ENCODE data around the gene RUFY1.

Gene RUFY1

GRCh38 chr5:179601871-179602625 is 51.7 kb downstream of the RUFY1 start:
- H3K27me3 ChIP-seq (ENCODE audit: insufficient read depth, low read length): no peaks in the 10 kb centered on the region
- peaks cover 69% of the 10 kb centered on the region for H3K36me3 ChIP-seq (ENCODE audit: insufficient read depth, low read length)

GRCh38 chr5:179603308-179603707 is 53.0 kb downstream of the RUFY1 start:
- H3K4me1 ChIP-seq (ENCODE audit: insufficient read depth, low read length, severe bottlenecking): no peaks in the 10 kb centered on the region
- TF ChIP-seq EZH2 (IDR thresholded peaks at IDR 0.05; ENCODE audit: borderline replicate concordance, low read length): no peak
- no peak for TF ChIP-seq CTCF (IDR thresholded peaks at IDR 0.05; ENCODE audit: low read length)
- peaks cover 70% of the 10 kb centered on the region for H3K36me3 ChIP-seq (ENCODE audit: insufficient read depth, low read length)
- H3K79me2 ChIP-seq (ENCODE audit: insufficient read depth, low read length): no peaks in the 10 kb centered on the region
- no peaks in the 10 kb centered on the region for H3K27me3 ChIP-seq (ENCODE audit: insufficient read depth, low read length)
- no peaks in the 10 kb centered on the region for H3F3A ChIP-seq (ENCODE audit: insufficient read depth, low read length)
- no peak overlapping the region for H2AFZ ChIP-seq (ENCODE audit: low read length)
- no peaks in the 10 kb centered on the region for H3K9me2 ChIP-seq (ENCODE audit: low read depth, low read length)
- no peak overlapping the region for H3K27ac ChIP-seq (ENCODE audit: low read depth, low read length, poor library complexity, severe bottlenecking)
- H3K4me2 ChIP-seq (ENCODE audit: low read length): no peak overlapping the region
- H3K9me3 ChIP-seq (ENCODE audit: low read length): no peaks in the 10 kb centered on the region
- no peak overlapping the region for H3K4me3 ChIP-seq (ENCODE audit: low read depth, low read length, poor library complexity, severe bottlenecking)
- no peak overlapping the region for H3K9ac ChIP-seq (ENCODE audit: low read length)
- H4K20me1 ChIP-seq (ENCODE audit: insufficient read depth, low read length): no peaks in the 10 kb centered on the region

More at GRCh38 chr5:179601871-179602625, 51.7 kb downstream of the RUFY1 start:
- no peak overlapping the region for H3K9ac ChIP-seq (ENCODE audit: low read length)
- H3F3A ChIP-seq (ENCODE audit: insufficient read depth, low read length): no peaks in the 10 kb centered on the region
- H3K9me3 ChIP-seq (ENCODE audit: low read length): no peaks in the 10 kb centered on the region
- H3K4me3 ChIP-seq (ENCODE audit: low read depth, low read length, poor library complexity, severe bottlenecking): no peak overlapping the region
- H3K9me2 ChIP-seq (ENCODE audit: low read depth, low read length): no peaks in the 10 kb centered on the region
- H3K4me2 ChIP-seq (ENCODE audit: low read length): no peak overlapping the region
- no peak overlapping the region for H3K27ac ChIP-seq (ENCODE audit: low read depth, low read length, poor library complexity, severe bottlenecking)
- no peaks in the 10 kb centered on the region for H4K20me1 ChIP-seq (ENCODE audit: insufficient read depth, low read length)
- TF ChIP-seq CTCF (IDR thresholded peaks at IDR 0.05; ENCODE audit: low read length) (no peak), EZH2 (IDR thresholded peaks at IDR 0.05; ENCODE audit: borderline replicate concordance, low read length) (no peak)
- no peak overlapping the region for H2AFZ ChIP-seq (ENCODE audit: low read length)
- no peaks in the 10 kb centered on the region for H3K79me2 ChIP-seq (ENCODE audit: insufficient read depth, low read length)
- no peaks in the 10 kb centered on the region for H3K4me1 ChIP-seq (ENCODE audit: insufficient read depth, low read length, severe bottlenecking)

DNA sequence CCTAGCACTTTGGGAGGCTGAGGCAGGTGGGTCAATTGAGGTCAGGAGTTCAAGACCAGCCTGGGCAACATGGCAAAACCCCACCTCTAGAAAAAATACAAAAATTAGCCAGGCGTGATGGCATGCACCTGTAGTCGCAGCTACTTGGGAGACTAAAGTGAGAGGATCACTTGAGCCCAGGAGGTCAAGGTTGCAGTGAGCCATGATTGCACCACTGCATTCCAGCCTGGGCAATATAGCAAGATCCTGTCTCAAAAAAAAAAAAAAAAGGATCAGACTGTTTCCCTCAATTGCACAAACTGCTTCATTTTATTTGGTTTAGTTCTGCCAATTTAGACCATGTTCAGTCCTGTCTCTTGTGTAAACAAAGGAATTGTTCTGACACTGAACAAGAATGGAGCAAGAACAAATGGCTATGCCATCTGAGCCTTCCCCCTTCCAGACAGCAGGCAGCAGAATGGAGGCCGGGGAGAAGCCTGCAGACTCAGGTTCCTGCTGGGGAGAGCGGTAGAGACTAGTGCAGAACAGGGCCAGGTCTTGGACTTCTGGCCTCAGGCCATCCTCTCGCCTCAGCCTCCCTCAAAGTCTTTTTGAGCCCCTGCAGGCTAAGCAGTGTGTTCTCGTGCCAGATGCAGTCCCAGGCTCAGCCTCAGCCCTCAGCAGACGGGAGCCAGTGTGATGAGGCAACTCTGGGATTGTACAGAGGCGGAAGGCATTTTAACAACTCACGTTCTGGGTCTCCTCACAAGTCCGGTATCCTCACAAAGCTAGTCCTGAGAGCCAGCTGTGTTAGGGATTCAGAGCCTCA is 54.9 kb downstream of the RUFY1 start:
- Histone ChIP-seq H3K36me3 (ENCODE audit: insufficient read depth, low read length) (peaks cover 69% of the 10 kb centered on the region), H3K4me1 (ENCODE audit: insufficient read depth, low read length, severe bottlenecking) (no peaks in the 10 kb centered on the region), H3K79me2 (ENCODE audit: insufficient read depth, low read length) (no peaks in the 10 kb centered on the region), H3F3A (ENCODE audit: insufficient read depth, low read length) (0 out of 2 replicates have a peak, but pooled peaks cover 6% of the 10 kb centered on the region), H4K20me1 (ENCODE audit: insufficient read depth, low read length) (no peaks in the 10 kb centered on the region), H3K9me2 (ENCODE audit: low read depth, low read length) (no peaks in the 10 kb centered on the region), H3K4me3 (ENCODE audit: low read depth, low read length, poor library complexity, severe bottlenecking) (no peak overlapping the region), H3K27me3 (ENCODE audit: insufficient read depth, low read length) (no peaks in the 10 kb centered on the region), H3K27ac (ENCODE audit: low read depth, low read length, poor library complexity, severe bottlenecking) (no peak overlapping the region), H3K4me2 (ENCODE audit: low read length) (no peak overlapping the region), H3K9ac (ENCODE audit: low read length) (no peak overlapping the region), H3K9me3 (ENCODE audit: low read length) (no peaks in the 10 kb centered on the region), H2AFZ (ENCODE audit: low read length) (no peak overlapping the region)
- TF ChIP-seq EZH2 (IDR thresholded peaks at IDR 0.05; ENCODE audit: borderline replicate concordance, low read length) (no peak), CTCF (IDR thresholded peaks at IDR 0.05; ENCODE audit: low read length) (no peak)

Data from OCI-LY1 (cell line).